ENCODE results near the gene SLC1A7.

SLC1A7 gene

DNA sequence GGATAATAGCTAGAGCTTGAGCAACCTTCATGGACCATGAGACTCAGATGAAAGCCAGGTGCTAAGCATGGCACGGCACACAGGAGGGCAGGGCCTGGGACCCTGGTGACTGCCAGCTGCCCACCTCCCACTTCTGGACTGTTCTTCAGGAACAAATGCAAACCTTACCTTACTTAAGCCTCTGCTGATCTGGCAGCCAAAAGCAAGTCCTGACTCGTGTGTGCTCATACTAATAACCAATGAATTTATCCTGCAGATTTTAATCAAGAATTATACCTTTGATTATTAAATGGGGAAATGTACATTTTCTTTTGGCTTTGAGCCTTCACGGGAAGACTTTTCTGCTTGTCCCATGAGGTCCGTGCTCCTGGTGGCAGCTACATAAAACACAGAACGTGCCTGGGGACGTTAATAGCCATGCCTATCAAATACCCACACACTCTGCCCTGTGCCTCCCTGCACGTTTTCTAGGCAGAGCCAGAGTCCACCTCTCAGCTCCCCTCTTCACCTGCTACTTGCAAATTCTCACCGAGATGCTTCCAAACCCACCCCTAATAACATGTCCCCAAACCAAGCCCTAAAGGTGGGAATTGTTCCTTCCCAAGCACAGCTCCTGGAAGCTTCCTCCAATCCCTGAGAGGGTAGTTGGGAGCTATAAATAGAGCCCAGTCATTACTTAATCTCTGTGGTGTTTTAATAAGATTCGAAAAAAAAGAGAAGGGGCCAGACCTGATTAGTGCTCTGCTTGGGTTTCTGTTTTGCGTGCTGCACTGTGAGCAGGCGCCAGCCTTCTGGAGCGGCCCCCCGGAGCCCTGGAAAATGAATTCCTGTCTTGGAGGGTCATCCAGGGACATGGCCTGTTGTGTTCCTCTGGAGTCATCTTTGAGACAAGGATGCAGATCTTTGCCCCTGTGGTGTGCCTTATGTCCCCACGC is 33.5 kb downstream of the SLC1A7 start:
- H3K27me3 Mint-ChIP-seq, result peaks cover 4% of the 10 kb centered on the region
- H3K4me3 Mint-ChIP-seq, result no peak overlapping the region
- DNase-seq, result no peak
- no peaks in the 10 kb centered on the region for H3K9me3 Mint-ChIP-seq
- peaks cover 34% of the 10 kb centered on the region for H3K4me1 Mint-ChIP-seq (ENCODE audit: low read depth)
- no peak overlapping the region for H3K27ac Mint-ChIP-seq
- H3K36me3 Mint-ChIP-seq (ENCODE audit: low read depth), result no peaks in the 10 kb centered on the region

- no peaks in the 10 kb centered on the region for H3K9me3 Mint-ChIP-seq
- no peaks in the 10 kb centered on the region for H3K36me3 Mint-ChIP-seq (ENCODE audit: low read depth)
- peaks cover 34% of the 10 kb centered on the region for H3K4me1 Mint-ChIP-seq (ENCODE audit: low read depth)
- peaks cover 4% of the 10 kb centered on the region for H3K27me3 Mint-ChIP-seq
- no peak for DNase-seq
- peak overlapping the region; percentile 26 for H3K27ac Mint-ChIP-seq
- no peak overlapping the region for H3K4me3 Mint-ChIP-seq
Observed at GRCh38 chr1:53107570-53108322, 34.7 kb downstream of the SLC1A7 start.

DNA sequence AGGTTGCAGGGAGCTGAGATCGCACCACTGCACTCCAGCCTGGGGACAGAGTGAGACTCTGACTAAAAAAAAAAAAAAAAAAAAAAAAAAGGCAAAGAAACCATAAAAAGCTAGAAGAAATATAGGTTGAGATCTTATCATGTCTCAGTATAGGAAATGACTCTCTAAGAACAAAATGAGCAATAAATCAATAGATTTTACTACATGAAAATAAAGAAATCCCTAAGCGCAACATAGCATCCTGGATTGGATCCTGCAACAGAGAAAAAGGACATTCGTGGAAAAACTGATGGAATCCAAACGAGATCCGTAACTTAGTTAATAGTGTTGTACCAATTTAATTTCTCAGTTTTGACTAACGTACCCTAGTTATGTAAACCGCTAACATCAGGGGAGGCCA is 35.3 kb downstream of the SLC1A7 start:
- Mint-ChIP-seq H3K4me1 (ENCODE audit: low read depth) (peaks cover 34% of the 10 kb centered on the region), H3K4me3 (no peak overlapping the region), H3K27me3 (peaks cover 4% of the 10 kb centered on the region), H3K27ac (no peak overlapping the region), H3K36me3 (ENCODE audit: low read depth) (no peaks in the 10 kb centered on the region), H3K9me3 (no peaks in the 10 kb centered on the region)
- DNase-seq, result no peak

DNA sequence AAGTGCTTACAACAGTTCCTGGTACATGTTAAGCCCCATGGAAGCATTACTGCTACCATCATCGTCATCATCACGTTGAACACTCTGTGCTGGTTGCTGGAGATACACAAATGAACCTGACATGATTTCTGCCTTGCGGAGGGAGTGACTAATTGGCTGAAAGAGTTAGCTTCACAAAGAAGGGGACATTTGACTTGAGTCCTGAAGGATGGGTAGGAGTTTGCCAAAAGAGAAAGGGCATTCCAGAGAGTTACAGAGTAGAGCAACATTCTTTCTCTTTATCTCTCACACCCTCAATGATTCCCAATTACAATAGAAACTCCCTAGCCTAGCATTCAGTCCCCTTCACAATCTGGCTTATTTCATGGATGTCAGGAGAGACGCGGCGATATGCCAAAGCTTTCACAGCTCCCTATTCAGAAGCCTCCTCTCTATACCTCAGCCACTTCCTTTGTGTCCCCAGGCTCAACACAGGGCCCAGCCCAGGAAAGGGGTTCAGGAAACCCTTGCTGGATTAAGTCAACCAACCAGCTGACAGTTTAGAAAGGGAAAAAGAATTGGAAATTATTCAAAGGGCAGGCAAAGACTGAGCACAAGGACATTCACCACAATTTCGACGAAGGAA is 38.0 kb downstream of the SLC1A7 start:
- Mint-ChIP-seq H3K4me1 (ENCODE audit: low read depth) (peaks cover 14% of the 10 kb centered on the region), H3K27me3 (peaks cover 4% of the 10 kb centered on the region), H3K4me3 (no peak overlapping the region), H3K36me3 (ENCODE audit: low read depth) (no peaks in the 10 kb centered on the region), H3K27ac (no peak overlapping the region), H3K9me3 (no peaks in the 10 kb centered on the region)
- no peak for DNase-seq

- no peaks in the 10 kb centered on the region for H3K9me3 Mint-ChIP-seq
- H3K4me1 Mint-ChIP-seq (ENCODE audit: low read depth), result no peaks in the 10 kb centered on the region
- no peaks in the 10 kb centered on the region for H3K27me3 Mint-ChIP-seq
- DNase-seq, result no peak
- no peaks in the 10 kb centered on the region for H3K36me3 Mint-ChIP-seq (ENCODE audit: low read depth)
- no peak overlapping the region for H3K4me3 Mint-ChIP-seq
- H3K27ac Mint-ChIP-seq, result no peak overlapping the region
Observed at GRCh38 chr1:53094533-53094919, 47.9 kb downstream of the SLC1A7 start.

- no peak overlapping the region for H3K27ac Mint-ChIP-seq
- H3K9me3 Mint-ChIP-seq, result no peaks in the 10 kb centered on the region
- no peak overlapping the region for H3K4me3 Mint-ChIP-seq
- DNase-seq, result no peak
- no peaks in the 10 kb centered on the region for H3K27me3 Mint-ChIP-seq
- no peaks in the 10 kb centered on the region for H3K36me3 Mint-ChIP-seq (ENCODE audit: low read depth)
- no peaks in the 10 kb centered on the region for H3K4me1 Mint-ChIP-seq (ENCODE audit: low read depth)
Observed at GRCh38 chr1:53093778-53094532, 48.5 kb downstream of the SLC1A7 start.

DNA sequence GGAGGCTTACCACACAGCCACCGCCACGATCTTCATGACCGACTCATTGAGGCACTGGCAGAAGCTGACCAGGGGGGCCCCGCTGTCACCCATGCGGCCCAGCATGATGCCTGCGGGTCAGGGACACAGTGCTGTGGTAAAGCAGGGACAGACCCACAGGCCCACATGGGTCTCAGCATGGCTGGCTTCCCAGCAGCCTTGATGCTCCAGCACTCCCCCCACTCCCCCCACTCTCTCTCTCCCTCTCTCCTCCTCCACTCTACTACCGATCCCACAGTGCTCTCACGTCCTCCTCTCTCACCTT is 49.0 kb downstream of the SLC1A7 start:
- no peaks in the 10 kb centered on the region for H3K9me3 Mint-ChIP-seq
- DNase-seq, result no peak
- H3K27ac Mint-ChIP-seq, result no peak overlapping the region
- H3K4me3 Mint-ChIP-seq, result no peak overlapping the region
- H3K4me1 Mint-ChIP-seq (ENCODE audit: low read depth), result no peaks in the 10 kb centered on the region
- no peaks in the 10 kb centered on the region for H3K36me3 Mint-ChIP-seq (ENCODE audit: low read depth)
- no peaks in the 10 kb centered on the region for H3K27me3 Mint-ChIP-seq

DNA sequence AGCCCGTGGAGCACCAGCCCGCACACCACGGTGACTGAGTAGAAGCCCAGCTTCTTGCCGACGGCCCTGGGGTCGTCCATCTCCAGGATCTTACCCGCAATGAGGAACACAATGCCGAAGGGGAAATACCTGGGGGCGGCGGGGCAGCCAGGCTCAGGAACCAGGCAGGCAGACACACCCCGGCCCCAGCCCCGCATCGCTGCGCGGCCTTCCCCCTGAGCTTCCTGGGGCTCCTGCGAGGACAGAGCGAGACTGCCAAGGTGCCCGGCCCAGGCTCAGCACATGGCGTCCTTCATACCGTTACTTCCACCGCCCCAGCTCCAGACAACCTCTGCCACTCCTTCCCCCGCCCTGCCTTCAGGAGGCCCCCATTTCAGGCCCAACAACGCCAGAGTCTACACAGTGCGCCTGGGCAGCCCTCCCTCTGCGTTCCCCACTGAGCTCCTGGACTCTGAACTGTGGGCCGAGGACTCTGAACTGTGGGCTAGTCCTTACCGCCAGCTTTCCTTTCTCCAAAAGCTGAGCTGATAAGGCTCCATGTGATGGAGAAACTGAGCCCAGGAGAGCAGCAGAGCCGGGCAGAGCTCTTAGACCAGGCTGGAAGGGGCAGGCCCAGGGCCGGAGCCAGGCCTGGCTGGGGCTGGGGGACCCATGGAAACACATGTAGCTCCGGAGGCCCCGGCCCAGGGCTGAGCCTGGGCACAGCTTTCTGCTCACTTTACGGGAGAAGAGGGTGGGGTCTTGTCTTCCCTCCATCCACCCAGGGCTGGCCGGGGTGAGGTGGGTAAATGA is 49.6 kb downstream of the SLC1A7 start:
- Mint-ChIP-seq H3K27me3 (no peaks in the 10 kb centered on the region), H3K9me3 (no peaks in the 10 kb centered on the region), H3K4me3 (no peak overlapping the region), H3K4me1 (ENCODE audit: low read depth) (no peaks in the 10 kb centered on the region), H3K27ac (no peak overlapping the region), H3K36me3 (ENCODE audit: low read depth) (no peaks in the 10 kb centered on the region)
- no peak for DNase-seq

DNA sequence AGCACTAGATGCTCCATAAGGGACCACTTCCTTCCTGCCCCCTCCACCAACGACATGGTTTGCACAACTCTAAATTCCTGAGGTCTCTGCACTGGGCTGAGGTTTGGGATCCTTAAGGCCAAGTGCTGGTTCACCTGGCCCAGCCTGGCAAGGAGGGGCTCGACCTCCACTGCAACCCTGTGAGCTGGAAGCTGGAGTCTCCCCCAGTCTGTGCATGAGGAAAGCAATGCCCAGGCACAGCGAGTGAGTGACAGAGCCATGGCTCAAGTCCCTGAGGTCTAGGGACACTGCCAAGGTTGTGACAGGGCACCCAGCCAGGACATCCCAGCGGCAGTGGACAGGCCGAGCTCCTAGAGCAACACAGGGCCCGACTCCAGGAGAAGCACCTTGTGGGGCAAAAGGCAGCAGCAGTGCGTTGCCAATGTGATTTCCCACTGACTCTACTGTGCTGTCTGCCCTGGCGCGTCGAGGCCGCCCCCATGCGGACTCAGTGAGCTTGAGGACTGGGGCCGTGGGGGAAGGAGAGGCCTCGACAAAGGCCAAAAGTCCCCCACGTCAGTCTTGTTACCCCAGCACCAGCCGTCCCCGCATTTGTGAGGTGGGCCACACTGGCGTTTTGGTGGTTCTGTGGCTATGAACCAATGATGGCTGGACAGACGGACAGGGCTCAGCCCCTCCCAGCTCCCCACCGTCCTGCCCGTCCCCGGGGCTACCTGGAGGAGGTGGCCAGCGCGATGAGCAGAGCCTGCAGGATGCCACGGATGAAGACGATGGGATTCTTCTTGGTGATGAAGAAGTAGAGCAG is 50.4 kb downstream of the SLC1A7 start:
- Mint-ChIP-seq H3K27me3 (no peaks in the 10 kb centered on the region), H3K4me1 (ENCODE audit: low read depth) (no peaks in the 10 kb centered on the region), H3K27ac (no peak overlapping the region), H3K36me3 (ENCODE audit: low read depth) (no peaks in the 10 kb centered on the region), H3K4me3 (no peak overlapping the region), H3K9me3 (no peaks in the 10 kb centered on the region)
- no peak for DNase-seq

DNA sequence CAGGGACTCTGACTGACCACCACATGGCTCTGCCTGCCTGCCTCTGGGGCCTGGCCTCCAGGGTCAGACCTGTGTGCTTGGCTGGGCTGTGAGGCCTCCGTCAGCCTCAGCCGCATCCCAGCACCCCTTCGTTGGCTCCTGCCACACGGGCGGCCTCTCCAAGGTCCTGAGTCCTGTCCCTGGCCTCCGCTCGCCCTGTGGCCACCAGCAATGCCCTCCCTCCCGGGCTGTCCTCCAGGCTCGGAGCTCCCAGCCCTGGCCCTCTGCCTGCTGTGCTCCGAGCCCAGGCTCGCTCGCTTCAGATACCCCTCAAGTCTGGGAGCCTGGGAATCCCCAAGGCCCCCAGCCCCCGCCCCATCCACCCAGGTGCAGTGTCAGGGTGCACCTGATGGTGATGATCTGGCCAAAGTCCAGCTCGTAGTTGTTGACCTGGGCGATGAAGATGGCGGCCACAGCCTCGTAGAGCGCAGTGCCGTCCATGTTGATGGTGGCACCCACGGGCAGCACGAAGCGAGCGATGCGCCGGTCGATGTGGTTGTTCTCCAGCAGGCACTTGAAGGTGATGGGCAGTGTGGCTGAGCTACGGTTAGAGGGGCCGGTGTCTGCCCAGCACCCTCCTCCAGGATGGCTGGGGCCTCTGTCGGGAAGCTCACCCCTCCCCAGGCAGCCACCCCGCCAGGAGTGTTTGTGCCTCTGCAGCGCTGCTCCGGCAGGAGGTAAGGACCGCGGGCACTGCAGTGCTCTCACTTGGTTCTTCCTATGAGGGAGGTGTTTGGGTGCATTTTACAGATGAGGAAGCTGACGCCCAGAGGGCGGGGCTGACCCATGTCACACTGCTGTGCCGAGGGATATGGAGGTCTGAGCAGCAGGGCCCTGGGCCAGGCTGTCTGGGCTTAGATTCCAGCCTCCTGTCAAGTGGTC is 52.0 kb downstream of the SLC1A7 start:
- DNase-seq, result no peak
- no peak overlapping the region for H3K27ac Mint-ChIP-seq
- H3K9me3 Mint-ChIP-seq, result no peaks in the 10 kb centered on the region
- no peaks in the 10 kb centered on the region for H3K36me3 Mint-ChIP-seq (ENCODE audit: low read depth)
- H3K4me1 Mint-ChIP-seq (ENCODE audit: low read depth), result no peaks in the 10 kb centered on the region
- no peak overlapping the region for H3K4me3 Mint-ChIP-seq
- no peaks in the 10 kb centered on the region for H3K27me3 Mint-ChIP-seq

DNA sequence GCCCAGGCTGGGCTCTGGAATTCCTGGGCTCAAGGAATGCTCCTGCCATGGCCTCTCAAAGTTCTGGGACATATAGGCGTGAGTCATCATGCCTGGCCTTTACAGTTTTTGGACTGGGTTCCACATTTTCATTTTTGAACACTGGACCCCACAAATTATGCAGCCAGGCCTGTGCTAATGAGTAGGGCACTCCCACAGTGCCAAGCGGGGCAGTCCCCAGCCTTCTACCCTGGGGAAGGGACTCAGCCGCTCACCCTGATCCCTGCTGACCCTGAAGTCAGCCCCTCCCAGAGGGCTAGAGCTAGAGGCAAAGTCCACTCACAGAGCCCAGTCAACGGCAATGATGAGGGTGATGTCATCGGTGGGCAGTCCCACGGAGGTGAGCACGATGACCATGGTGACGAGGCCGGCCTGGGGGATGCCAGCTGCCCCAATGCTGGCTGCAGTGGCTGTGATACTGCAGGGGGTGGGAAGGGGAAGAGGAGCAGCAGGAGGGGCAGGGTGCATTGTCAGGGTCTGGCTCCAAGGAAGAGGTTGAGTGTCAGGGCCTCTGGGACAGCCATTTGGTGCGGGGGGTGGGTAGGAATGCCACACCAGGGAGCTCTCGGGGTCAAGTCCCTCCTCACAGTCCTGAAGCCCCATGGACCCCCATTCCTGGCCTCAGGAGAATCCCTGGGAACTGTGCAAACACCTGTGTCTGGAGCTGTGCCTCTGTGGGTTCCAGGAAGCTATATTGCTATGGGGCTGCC is 52.8 kb downstream of the SLC1A7 start:
- DNase-seq, result no peak
- Mint-ChIP-seq H3K36me3 (ENCODE audit: low read depth) (no peaks in the 10 kb centered on the region), H3K9me3 (no peaks in the 10 kb centered on the region), H3K4me3 (no peak overlapping the region), H3K27ac (no peak overlapping the region), H3K4me1 (ENCODE audit: low read depth) (no peaks in the 10 kb centered on the region), H3K27me3 (no peaks in the 10 kb centered on the region)
